Skeletal muscle satellite cell (primary cell): ENCODE data around the gene CSAD.
"Not testable (repeated sequence)": the region's sequence is repeated elsewhere in the genome, so short reads cannot be mapped to it uniquely, and the experiment has no call there.

Experiments
- H3K27me3 ChIP-seq: 2 replicates; pipeline ENCODE4 v1.7.0; 2013; ENCODE audit warnings: low read length; ENCODE audit not compliant: control insufficient read depth, insufficient read depth
- H3K36me3 ChIP-seq: 2 replicates; pipeline ENCODE4 v1.7.0; 2013; ENCODE audit warnings: mild to moderate bottlenecking, control low read depth, low read length; ENCODE audit not compliant: insufficient read depth
- H3K4me1 ChIP-seq: 2 replicates; pipeline ENCODE4 v1.7.0; 2013; ENCODE audit warnings: low read length; ENCODE audit not compliant: control insufficient read depth, insufficient read depth
- H3K4me2 ChIP-seq: 2 replicates; pipeline ENCODE4 v1.7.0; 2013; ENCODE audit warnings: mild to moderate bottlenecking, low read length
- H3K4me3 ChIP-seq: 2 replicates; pipeline ENCODE4 v1.7.0; 2013; ENCODE audit warnings: low read length
- H3K9ac ChIP-seq: 2 replicates; pipeline ENCODE4 v1.7.0; 2013; ENCODE audit warnings: mild to moderate bottlenecking, low read depth, low read length, moderate library complexity
- H3K9me3 ChIP-seq: replicated peaks from 2 replicates; pipeline ENCODE4 v1.7.0; 2013; ENCODE audit warnings: mild to moderate bottlenecking, control low read depth, low read length

Gene CSAD

GRCh38 chr12:53123578-53124351, 57.0 kb downstream of the CSAD start:
- Histone ChIP-seq H3K4me3 (no peak overlapping the region), H3K4me1 (peaks cover 4% of the 10 kb centered on the region), H3K9me3 (no peaks in the 10 kb centered on the region), H3K4me2 (no peak overlapping the region), H3K27me3 (peaks cover 13% of the 10 kb centered on the region), H3K36me3 (no peaks in the 10 kb centered on the region), H3K9ac (no peak overlapping the region)

- Histone ChIP-seq H3K9me3 (no peaks in the 10 kb centered on the region), H3K27me3 (peaks cover 6% of the 10 kb centered on the region), H3K4me2 (no peak overlapping the region), H3K9ac (no peak overlapping the region), H3K36me3 (no peaks in the 10 kb centered on the region), H3K4me3 (no peak overlapping the region), H3K4me1 (peaks cover 4% of the 10 kb centered on the region)
Measured at GRCh38 chr12:53122961-53123468, 57.7 kb downstream of the CSAD start.

GRCh38 chr12:53120685-53121525, 59.8 kb downstream of the CSAD start:
- H3K4me1 ChIP-seq: peaks cover 4% of the 10 kb centered on the region
- H3K4me2 ChIP-seq: no peak overlapping the region
- no peak overlapping the region for H3K4me3 ChIP-seq
- no peaks in the 10 kb centered on the region for H3K36me3 ChIP-seq
- H3K9ac ChIP-seq: no peak overlapping the region
- no peaks in the 10 kb centered on the region for H3K9me3 ChIP-seq
- no peaks in the 10 kb centered on the region for H3K27me3 ChIP-seq

GRCh38 chr12:53118751-53119300, 61.9 kb downstream of the CSAD start:
- H3K27me3 ChIP-seq: no peaks in the 10 kb centered on the region
- H3K9me3 ChIP-seq: no peaks in the 10 kb centered on the region
- no peak overlapping the region for H3K4me2 ChIP-seq
- H3K4me3 ChIP-seq: no peak overlapping the region
- H3K36me3 ChIP-seq: no peaks in the 10 kb centered on the region
- H3K9ac ChIP-seq: no peak overlapping the region
- peaks cover 4% of the 10 kb centered on the region for H3K4me1 ChIP-seq

GRCh38 chr12:53115891-53116648, 64.7 kb downstream of the CSAD start:
- H3K9ac ChIP-seq: no peak overlapping the region

GRCh38 chr12:53115112-53115890, 65.4 kb downstream of the CSAD start:
- Histone ChIP-seq H3K27me3 (no peaks in the 10 kb centered on the region), H3K9me3 (no peaks in the 10 kb centered on the region), H3K9ac (no peak overlapping the region), H3K4me2 (no peak overlapping the region), H3K36me3 (no peaks in the 10 kb centered on the region), H3K4me3 (no peak overlapping the region), H3K4me1 (no peaks in the 10 kb centered on the region)

More at GRCh38 chr12:53115891-53116648, 64.7 kb downstream of the CSAD start:
- Histone ChIP-seq H3K36me3 (no peaks in the 10 kb centered on the region), H3K4me1 (no peaks in the 10 kb centered on the region), H3K9me3 (no peaks in the 10 kb centered on the region), H3K4me3 (no peak overlapping the region), H3K27me3 (no peaks in the 10 kb centered on the region), H3K4me2 (no peak overlapping the region)

- H3K4me2 ChIP-seq: no peak overlapping the region
- no peaks in the 10 kb centered on the region for H3K9me3 ChIP-seq
- no peaks in the 10 kb centered on the region for H3K36me3 ChIP-seq
- H3K27me3 ChIP-seq: no peaks in the 10 kb centered on the region
- H3K9ac ChIP-seq: no peak overlapping the region
- no peak overlapping the region for H3K4me3 ChIP-seq
- H3K4me1 ChIP-seq: no peaks in the 10 kb centered on the region
Measured at GRCh38 chr12:53113951-53114350, 66.8 kb downstream of the CSAD start.

GRCh38 chr12:53113136-53113705, 67.5 kb downstream of the CSAD start:
- no peaks in the 10 kb centered on the region for H3K4me1 ChIP-seq
- H3K9me3 ChIP-seq: no peaks in the 10 kb centered on the region
- no peaks in the 10 kb centered on the region for H3K36me3 ChIP-seq
- H3K27me3 ChIP-seq: no peaks in the 10 kb centered on the region
- no peak overlapping the region for H3K4me2 ChIP-seq
- H3K9ac ChIP-seq: no peak overlapping the region
- no peak overlapping the region for H3K4me3 ChIP-seq

GRCh38 chr12:53112431-53112830, 68.3 kb downstream of the CSAD start:
- H3K9ac ChIP-seq, H3K4me1 ChIP-seq, H3K36me3 ChIP-seq, H3K4me2 ChIP-seq, H3K9me3 ChIP-seq, H3K4me3 ChIP-seq, H3K27me3 ChIP-seq: not testable (repeated sequence)
